Measurements from ENCODE around the gene PPP2R2B. TPM values are rescaled to one million over a fixed set of nuclear protein-coding genes. Genes with fewer than 3 reads are reported as not detected.
A peak's percentile ranks its signal among the peaks of the same experiment; 100 is the strongest.

PPP2R2B gene
- total and polyA plus RNA-seq, 2 of the 4 experiments (the other 2 are of a cell fraction), result not detected

DNA sequence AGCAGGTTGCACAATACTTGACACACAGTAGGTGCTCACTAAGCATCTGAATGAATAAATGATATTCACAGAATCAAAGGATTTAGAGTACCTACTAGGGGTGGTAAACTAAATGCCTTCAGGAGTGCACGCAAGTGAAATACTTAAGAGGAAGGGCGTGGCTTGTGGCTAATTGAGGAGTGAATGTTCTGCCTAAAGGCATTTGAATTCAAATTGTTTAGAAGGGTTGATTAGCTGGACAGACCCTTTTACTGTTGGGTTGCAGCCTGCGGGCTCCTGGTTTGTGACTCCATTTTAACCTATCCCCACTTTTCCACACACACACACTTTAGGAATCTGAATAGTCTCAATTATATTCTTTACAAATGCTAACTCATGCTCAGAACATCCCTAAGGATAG, 63.1 kb downstream of the PPP2R2B start:
- Histone ChIP-seq H3K9me3 (ENCODE audit: control insufficient read depth, insufficient read depth, low read length) (no peaks in the 10 kb centered on the region; the same call in 1 of the 2 replicates), H2AK9ac (replicated peaks; ENCODE audit: low read depth, low read length, poor library complexity) (no peak overlapping the region), H4K20me1 (ENCODE audit: insufficient read depth, low read length) (no peaks in the 10 kb centered on the region), H3K27ac (ENCODE audit: insufficient read depth, low read length) (no peak overlapping the region), H2BK5ac (ENCODE audit: low read depth, low read length, poor library complexity, severe bottlenecking) (no peak overlapping the region), H2BK120ac (ENCODE audit: low read depth, low read length) (no peak overlapping the region), H3K4me1 (ENCODE audit: control insufficient read depth, insufficient read depth, low read length) (no peaks in the 10 kb centered on the region), H3K27me3 (ENCODE audit: control insufficient read depth, insufficient read depth, low read length) (no peaks in the 10 kb centered on the region), H3K56ac (ENCODE audit: extremely low read depth, insufficient read depth, low read length) (no peak overlapping the region), H3K4ac (ENCODE audit: low read depth, low read length) (no peak overlapping the region), H2BK15ac (ENCODE audit: low read depth, low read length) (no peak overlapping the region), H4K8ac (ENCODE audit: low read depth in 2 of 2, low read length in 2 of 2) (no peak overlapping the region), H3K9me1 (ENCODE audit: insufficient read depth, low read length) (no peaks in the 10 kb centered on the region), H3K9ac (ENCODE audit: low read depth, low read length) (no peak overlapping the region), H3K23ac (ENCODE audit: low read depth, low read length) (no peak overlapping the region), H4K91ac (ENCODE audit: insufficient read depth, low read depth, low read length) (no peak overlapping the region), H3K4me3 (ENCODE audit: insufficient read depth, low read depth, low read length) (no peak overlapping the region), H2AK5ac (ENCODE audit: low read depth, low read length) (no peak overlapping the region), H3K14ac (replicated peaks; ENCODE audit: low read depth, low read length) (no peak overlapping the region), H3K36me3 (ENCODE audit: control insufficient read depth, insufficient read depth, low read length) (no peaks in the 10 kb centered on the region), H3K4me2 (ENCODE audit: low read depth, low read length) (no peak overlapping the region), H3K79me1 (ENCODE audit: low read depth in 1 of 2, low read length in 2 of 2) (no peaks in the 10 kb centered on the region), H2BK20ac (ENCODE audit: low read depth, low read length) (no peak overlapping the region), H2AFZ (replicated peaks; ENCODE audit: low read length, poor library complexity) (no peak overlapping the region), H3K18ac (ENCODE audit: low read depth, low read length) (no peak overlapping the region), H4K5ac (ENCODE audit: low read depth, low read length) (no peak overlapping the region)
- CTCF ChIA-PET, result no interaction called here
- no peak for ATAC-seq (ENCODE audit: low read depth)
- no peak for DNase-seq
- BruUV-seq (replicated peaks), result no TSS peak
- in situ Hi-C loops (cut with MboI; ENCODE audit: low sequenced_read_pairs) (no loop called here), intact Hi-C loops (cut with micrococcal nuclease) (no loop called here), dilution Hi-C loops (cut with HindIII; ENCODE audit: low sequenced_read_pairs, unreplicated experiment) (no loop called here)
- 60% methylated on average over 1 of the region's 3 CpGs; no CpG with 5 or more reads in 1 of the 2 experiments for WGBS, 2 experiments (ENCODE audit: extremely low coverage in 2 of 2, insufficient read length in 1 of 2)
- POLR2A ChIA-PET (ENCODE audit: unreplicated experiment), result no interaction called here
- TF ChIP-seq, protein P1, sequence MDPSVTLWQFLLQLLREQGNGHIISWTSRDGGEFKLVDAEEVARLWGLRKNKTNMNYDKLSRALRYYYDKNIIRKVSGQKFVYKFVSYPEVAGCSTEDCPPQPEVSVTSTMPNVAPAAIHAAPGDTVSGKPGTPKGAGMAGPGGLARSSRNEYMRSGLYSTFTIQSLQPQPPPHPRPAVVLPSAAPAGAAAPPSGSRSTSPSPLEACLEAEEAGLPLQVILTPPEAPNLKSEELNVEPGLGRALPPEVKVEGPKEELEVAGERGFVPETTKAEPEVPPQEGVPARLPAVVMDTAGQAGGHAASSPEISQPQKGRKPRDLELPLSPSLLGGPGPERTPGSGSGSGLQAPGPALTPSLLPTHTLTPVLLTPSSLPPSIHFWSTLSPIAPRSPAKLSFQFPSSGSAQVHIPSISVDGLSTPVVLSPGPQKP (IDR thresholded peaks at IDR 0.05; ENCODE audit: borderline replicate concordance, low read depth, low read length), result no peak
- TF ChIP-seq CEBPB (IDR thresholded peaks at IDR 0.05; ENCODE audit: low read depth, low read length), result peak; percentile 35; the same call in 1 of the 2 replicates
